GM23338 (cell line): Measurements from ENCODE around the gene KAT2B.
A peak's percentile ranks its signal among the peaks of the same experiment; 100 is the strongest.

Experiments
- CTCF ChIP-seq, 2 experiments: fragments of 200-600 bp in 1 of 2; sonication (generic) in 1 of 2; conservative IDR thresholded peaks; 2 replicates each; pipeline versions ENCODE4 v1.5.1 to v1.6.1; 2016 to 2017; ENCODE audit warnings: antibody characterized with exemption in 2 of 2, low read depth in 2 of 2, mild to moderate bottlenecking in 2 of 2, moderate library complexity in 1 of 2
- EZH2 ChIP-seq: fragments of 200-600 bp; sonication (generic); IDR thresholded peaks from one replicate; pipeline ENCODE4 v1.8.0; 2017; ENCODE audit warnings: antibody characterized with exemption, mild to moderate bottlenecking, low read depth; ENCODE audit not compliant: unreplicated experiment
- EZH2phosphoT487 ChIP-seq: fragments of 200-600 bp; sonication (generic); IDR thresholded peaks from one replicate; pipeline ENCODE4 v1.8.1; 2018; ENCODE audit warnings: antibody characterized with exemption; ENCODE audit not compliant: unreplicated experiment
- POLR2AphosphoS5 ChIP-seq: IDR thresholded peaks from 2 replicates; pipeline ENCODE4 v1.6.1; 2016; ENCODE audit warnings: antibody characterized with exemption, low read depth
- REST ChIP-seq: IDR thresholded peaks from one replicate; pipeline ENCODE4 v1.6.1; 2018; ENCODE audit warnings: antibody characterized with exemption; ENCODE audit not compliant: unreplicated experiment
- ZNF114 ChIP-seq: fragments of 250-450 bp; sonication (Bioruptor Pico); IDR thresholded peaks from 2 replicates; pipeline ENCODE4 v1.5.0; 2020; ENCODE audit warnings: mild to moderate bottlenecking, moderate library complexity

GRCh38 chr3:20039765-20040547 lies at the start of gene KAT2B:
- TF ChIP-seq EZH2 (no peak), CTCF (conservative IDR thresholded peaks at IDR 0.05; ENCODE audit: low read depth in 2 of 2) (peak; percentile 52 to 53), POLR2AphosphoS5 (no peak), EZH2phosphoT487 (no peak), REST (no peak), ZNF114 (no peak)
